ENCODE measurements around the gene SFI1. TPM values are rescaled to one million over a fixed set of nuclear protein-coding genes. Genes with fewer than 3 reads are reported as not detected.

SFI1 gene
- total RNA-seq, 4 donors from 2014 or later, result 10.2 to 44.1 (median 33.3) TPM

- DNase-seq, result no peak
- TF ChIP-seq POLR2A (IDR thresholded peaks at IDR 0.05), result no peak
- no peak for TF ChIP-seq CTCF (IDR thresholded peaks at IDR 0.05)
- Histone ChIP-seq H3K9me3 (no peaks in the 10 kb centered on the region), H3K27me3 (no peaks in the 10 kb centered on the region), H3K4me3 (no peak overlapping the region), H3K4me1 (peaks cover 0 to 13% of the 10 kb centered on the region in 2 donors), H3K36me3 (no peaks in the 10 kb centered on the region), H3K27ac (peak overlapping the region; percentile 65 to 74)
- intact Hi-C loops (cut with DNase I; ENCODE audit: low total_unique reads), result no loop called here
These were observed 106.8 kb downstream of the SFI1 start for GRCh38 chr22:31603081-31603525.

GRCh38 chr22:31603574-31603973, 107.2 kb downstream of the SFI1 start:
- Histone ChIP-seq H3K4me1 (peaks cover 0 to 13% of the 10 kb centered on the region in 2 donors), H3K4me3 (no peak overlapping the region), H3K36me3 (no peaks in the 10 kb centered on the region), H3K27ac (peak overlapping the region in 1 of 2 donors; percentile 74), H3K27me3 (no peaks in the 10 kb centered on the region), H3K9me3 (no peaks in the 10 kb centered on the region)
- no peak for TF ChIP-seq CTCF (IDR thresholded peaks at IDR 0.05)
- no peak for TF ChIP-seq POLR2A (IDR thresholded peaks at IDR 0.05)
- DNase-seq, result no peak
- intact Hi-C loops (cut with DNase I; ENCODE audit: low total_unique reads), result no loop called here

- H3K36me3 ChIP-seq, result no peaks in the 10 kb centered on the region
- peaks cover 0 to 13% of the 10 kb centered on the region in 2 donors for H3K4me1 ChIP-seq
- intact Hi-C loops (cut with DNase I; ENCODE audit: low total_unique reads), result no loop called here
- H3K4me3 ChIP-seq, result no peak overlapping the region
- no peaks in the 10 kb centered on the region for H3K9me3 ChIP-seq
- no peak for DNase-seq
- H3K27ac ChIP-seq, result peak overlapping the region in 1 of 2 donors; percentile 74
- H3K27me3 ChIP-seq, result no peaks in the 10 kb centered on the region
- TF ChIP-seq CTCF (IDR thresholded peaks at IDR 0.05) (no peak), POLR2A (IDR thresholded peaks at IDR 0.05) (no peak)
These were observed 107.9 kb downstream of the SFI1 start for GRCh38 chr22:31604137-31604705.

- Histone ChIP-seq H3K27ac (no peak overlapping the region), H3K4me1 (peaks cover 0 to 13% of the 10 kb centered on the region in 2 donors), H3K36me3 (no peaks in the 10 kb centered on the region), H3K4me3 (no peak overlapping the region), H3K27me3 (no peaks in the 10 kb centered on the region), H3K9me3 (no peaks in the 10 kb centered on the region)
- no peak for TF ChIP-seq POLR2A (IDR thresholded peaks at IDR 0.05)
- no peak for TF ChIP-seq CTCF (IDR thresholded peaks at IDR 0.05)
- intact Hi-C loops (cut with DNase I; ENCODE audit: low total_unique reads), result no loop called here
- no peak for DNase-seq
These were observed 108.7 kb downstream of the SFI1 start for GRCh38 chr22:31604746-31605705.
